GM12878 (cell line): ENCODE data around the gene CFAP58. TPM values are rescaled to one million over a fixed set of nuclear protein-coding genes. Genes with fewer than 3 reads are reported as not detected.

Experiments
- ATAC-seq: fragments of 200-7000 bp; cut with Tn5 transposase; 3 replicates; pipeline ENCODE4 v1.9.1; 2020; ENCODE audit warnings: mild to moderate bottlenecking, moderate library complexity
- BruUV-seq: library from RNA; stranded (reverse); fragments of 400-500 nt; replicated peaks from 2 replicates; lab custom pipeline; 2021; lab: Mats Ljungman, UMichigan
- CTCF ChIA-PET: fragments of 300-600 bp; sonication (Branson Sonifier 250); formaldehyde crosslinking; extraction: SDS; loops from one replicate; lab custom pipeline; 2021; ENCODE audit warnings: inconsistent platforms; lab: Yijun Ruan, JAX
- POLR2A ChIA-PET: fragments of 350-600 bp; formaldehyde crosslinking; extraction: SDS; loops from one replicate; lab custom pipeline; 2021; ENCODE audit warnings: inconsistent platforms; lab: Charles Lee
- RAD21 ChIA-PET: fragments of 300-600 bp; sonication (Branson Sonifier 250); formaldehyde crosslinking; loops from one replicate; lab custom pipeline; 2023; ENCODE audit warnings: antibody characterized with exemption; ENCODE audit not compliant: unreplicated experiment; lab: Charles Lee
- SMC1A ChIA-PET: fragments of 300-600 bp; sonication (Branson Sonifier 250); formaldehyde crosslinking; loops from one replicate; lab custom pipeline; 2023; ENCODE audit not compliant: unreplicated experiment, uncharacterized antibody; lab: Charles Lee
- DNase-seq: peaks from one replicate; pipeline ENCODE4 v3.0.0-alpha.2; 2011; ENCODE audit warnings: low read depth, low spot score
- FAIRE-seq: peaks from 3 replicates; lab custom pipeline; 2011; peaks lifted over from hg19 to GRCh38; lab: Jason Lieb, UNC
- H2AFZ ChIP-seq: 2 replicates; pipeline ENCODE4 v1.6.0; 2011; ENCODE audit warnings: low read depth, low read length, control low read depth; ENCODE audit not compliant: control insufficient read depth
- H3K27ac ChIP-seq: 2 replicates; pipeline ENCODE4 v1.5.1; 2011; ENCODE audit warnings: control low read depth; ENCODE audit not compliant: control insufficient read depth, insufficient read depth
- H3K27me3 ChIP-seq, 2 experiments: replicated peaks in 1 of 2; 2 replicates each; pipeline versions ENCODE4 v1.6.0 to v1.6.1; 2011; ENCODE audit warnings: low read length in 1 of 2; ENCODE audit not compliant: control insufficient read depth in 2 of 2, insufficient read depth in 2 of 2
- H3K36me3 ChIP-seq, 2 experiments: 2 replicates each; pipeline ENCODE4 v1.5.1; 2011; ENCODE audit warnings: low read length in 1 of 2; ENCODE audit not compliant: control insufficient read depth in 2 of 2, insufficient read depth in 2 of 2
- H3K4me1 ChIP-seq: 2 replicates; pipeline ENCODE4 v1.6.1; 2011; ENCODE audit warnings: mild to moderate bottlenecking, low read length, moderate library complexity, mixed read lengths; ENCODE audit not compliant: control insufficient read depth, insufficient read depth
- H3K4me2 ChIP-seq: 2 replicates; pipeline ENCODE4 v1.6.0; 2011; ENCODE audit warnings: control low read depth; ENCODE audit not compliant: control insufficient read depth, insufficient read depth
- H3K4me3 ChIP-seq: fragments of 200-600 bp; sonication (generic); 2 replicates; pipeline ENCODE4 v1.5.1; 2016
- H3K79me2 ChIP-seq: 2 replicates; pipeline ENCODE4 v1.6.0; 2011; ENCODE audit warnings: low read length; ENCODE audit not compliant: control insufficient read depth, insufficient read depth
- H3K9ac ChIP-seq: 2 replicates; pipeline ENCODE4 v1.8.0; 2011; ENCODE audit warnings: low read length, control low read depth, mixed read lengths; ENCODE audit not compliant: control insufficient read depth, insufficient read depth
- H3K9me3 ChIP-seq: replicated peaks from 3 replicates; pipeline ENCODE4 v1.5.1; 2011; ENCODE audit warnings: mild to moderate bottlenecking, low read length; ENCODE audit not compliant: control insufficient read depth, insufficient read depth
- H4K20me1 ChIP-seq: 2 replicates; pipeline ENCODE4 v1.6.0; 2011; ENCODE audit not compliant: control insufficient read depth, insufficient read depth
- BHLHE40 ChIP-seq, 2 experiments: fragments of 450-650 bp in 1 of 2; IDR thresholded peaks; 2 replicates each; pipeline ENCODE4 v1.6.1; 2011 to 2017; ENCODE audit warnings: low read depth in 2 of 2, borderline replicate concordance in 1 of 2, improper control_type of control experiment in 1 of 2, low read length in 1 of 2, mild to moderate bottlenecking in 1 of 2
- CREM ChIP-seq: IDR thresholded peaks from 2 replicates; pipeline ENCODE4 v1.6.1; 2014; ENCODE audit warnings: antibody characterized with exemption, low read depth
- EP300 ChIP-seq, 2 experiments: fragments of 150-350 bp in 1 of 2; IDR thresholded peaks; 2 replicates each; pipeline ENCODE4 v1.6.1; 2011 to 2012; ENCODE audit warnings: low read depth in 2 of 2, low read length in 2 of 2, borderline replicate concordance in 1 of 2, improper control_type of control experiment in 1 of 2, inconsistent platforms in 1 of 2; ENCODE audit not compliant: control insufficient read depth in 1 of 2
- FOXM1 ChIP-seq: IDR thresholded peaks from 2 replicates; pipeline ENCODE4 v1.6.1; 2012; ENCODE audit warnings: low read depth, mild to moderate bottlenecking, inconsistent platforms, low read length, moderate library complexity
- JUNB ChIP-seq: IDR thresholded peaks from 2 replicates; pipeline ENCODE4 v1.6.1; 2016; ENCODE audit warnings: antibody characterized with exemption, mild to moderate bottlenecking
- JUND ChIP-seq: IDR thresholded peaks from 2 replicates; pipeline ENCODE4 v1.6.1; 2012; ENCODE audit warnings: low read depth, mild to moderate bottlenecking, low read length, improper control_type of control experiment, moderate library complexity
- NFYB ChIP-seq: IDR thresholded peaks from 2 replicates; pipeline ENCODE4 v1.6.1; 2011; ENCODE audit warnings: low read depth, mild to moderate bottlenecking, low read length, improper control_type of control experiment, moderate library complexity; ENCODE audit not compliant: insufficient read depth
- PAX5 ChIP-seq: IDR thresholded peaks from 2 replicates; pipeline ENCODE4 v1.6.1; 2011; ENCODE audit warnings: low read depth, low read length, borderline replicate concordance
- POLR2A ChIP-seq: IDR thresholded peaks from 2 replicates; pipeline ENCODE4 v1.6.1; 2011; ENCODE audit warnings: low read depth, mild to moderate bottlenecking, low read length
- SMAD5 ChIP-seq: IDR thresholded peaks from 2 replicates; pipeline ENCODE4 v1.6.1; 2016; ENCODE audit warnings: antibody characterized with exemption, low read depth
- TCF7 ChIP-seq: IDR thresholded peaks from 2 replicates; pipeline ENCODE4 v1.6.1; 2014; ENCODE audit warnings: antibody characterized with exemption, borderline replicate concordance
- ZNF274 ChIP-seq: IDR thresholded peaks from one replicate; pipeline ENCODE4 v1.8.0; 2011; ENCODE audit not compliant: insufficient read length, insufficient read depth
- ZNF622 ChIP-seq: fragments of 450-650 bp; IDR thresholded peaks from 2 replicates; pipeline ENCODE4 v1.6.1; 2017; ENCODE audit warnings: mild to moderate bottlenecking, inconsistent platforms
- ZZZ3 ChIP-seq: IDR thresholded peaks from 2 replicates; pipeline ENCODE4 v1.6.1; 2011; ENCODE audit warnings: low read depth; ENCODE audit not compliant: control insufficient read depth, insufficient read length
- WGBS: methylation state at CpG from one replicate; pipeline ENCODE4 v1.1.6; 2016; ENCODE audit warnings: low lambda C conversion rate; ENCODE audit not compliant: insufficient replicate concordance, insufficient coverage; ENCODE audit errors: missing lambda C conversion rate; 5-methylcytosine and 5-hydroxymethylcytosine counted together
- in situ Hi-C: fragments of 300-500 bp; cut with MboI; formaldehyde crosslinking; loops from 9 replicates; pipeline ENCODE4 v1.14.3; 2018; ENCODE audit warnings: mixed read lengths
- intact Hi-C: fragments of 100-400 bp; cut with micrococcal nuclease; formaldehyde crosslinking; loops from one replicate; pipeline ENCODE4 v1.14.2; 2022; ENCODE audit not compliant: unreplicated experiment
- polyA plus RNA-seq, 11 experiments: library from polyadenylated mRNA; depleted of rRNA in 4 of 11; unstranded in 6 of 11; stranded (reverse) in 5 of 11; fragments of >200 nt; fragmentation: Nextera tagmentation in 4 of 11; fragmentation: Illumina TruSeq in 1 of 11; extraction: Ambion mirVana in 4 of 11; extraction: Trizol in 1 of 11; gene quantifications; 1 replicate in 1 of 11; 2 replicates in 10 of 11; pipeline versions ENCODE4 v1.2.1 to v1.2.3, GENCODE V29; 2011 to 2016; ENCODE audit warnings: inconsistent platforms in 2 of 11, missing spikeins in 2 of 11, low read depth in 1 of 11
- total RNA-seq, 4 experiments: library from RNA; depleted of rRNA in 3 of 4; stranded (reverse); fragments of >200 nt in 3 of 4; fragmentation: Illumina TruSeq in 1 of 4; extraction: Trizol in 1 of 4; gene quantifications; 2 replicates each; pipeline versions ENCODE4 v1.2.1 to v1.2.3, GENCODE V29; 2013 to 2021
- TF ChIP-seq, protein P1 (sequence below): fragments of 150-350 bp; IDR thresholded peaks from 2 replicates; pipeline ENCODE4 v1.6.1; 2014; ENCODE audit warnings: mild to moderate bottlenecking, low read depth, low read length
- TF ChIP-seq, protein P2 (sequence below): IDR thresholded peaks from 2 replicates; pipeline ENCODE4 v1.6.1; 2012; ENCODE audit warnings: low read length, inconsistent platforms

CFAP58 gene
- total and polyA plus RNA-seq, 10 of the 15 experiments (the other 5 are each of a cell fraction or from before 2014, with no cell fraction given) = 0.03 to 0.35 (median 0.21) TPM

DNA sequence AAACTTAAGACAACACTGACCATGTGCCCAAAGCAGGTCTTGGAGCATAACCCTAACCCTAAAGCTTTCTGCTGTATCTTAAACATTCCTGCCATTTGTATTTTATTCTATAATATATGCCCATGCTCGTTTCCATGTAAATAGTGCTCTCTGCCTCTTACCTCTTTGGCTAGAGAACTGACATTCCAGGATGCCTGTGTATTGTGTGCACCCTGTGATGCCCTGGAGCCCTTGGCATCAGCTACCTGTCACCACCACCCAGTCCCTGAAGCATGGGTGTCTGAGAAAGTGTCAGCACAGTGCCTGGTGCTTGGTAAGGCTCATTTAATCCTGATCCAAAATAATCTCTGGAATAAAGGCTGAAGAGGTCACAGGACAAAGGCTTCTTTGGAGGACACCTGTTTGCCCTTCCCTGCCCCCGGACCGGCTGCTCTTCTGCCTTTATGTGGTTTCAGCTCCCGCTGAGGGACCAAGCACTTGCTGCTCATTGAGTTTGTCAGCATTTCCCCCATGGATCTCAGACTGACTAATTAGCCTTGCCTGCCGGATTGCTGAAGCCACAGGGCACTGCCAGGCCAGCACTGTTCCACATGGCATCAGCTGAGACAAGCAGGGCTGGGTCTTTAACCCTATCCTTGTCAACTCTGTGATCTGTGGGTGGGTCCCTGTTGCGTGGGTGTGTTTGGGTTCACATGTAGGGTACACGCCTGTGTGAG lies 148.4 kb downstream of the CFAP58 start:
- in situ Hi-C loops = no loop called here
- ChIA-PET CTCF (no interaction called here), RAD21 (no interaction called here)

DNA sequence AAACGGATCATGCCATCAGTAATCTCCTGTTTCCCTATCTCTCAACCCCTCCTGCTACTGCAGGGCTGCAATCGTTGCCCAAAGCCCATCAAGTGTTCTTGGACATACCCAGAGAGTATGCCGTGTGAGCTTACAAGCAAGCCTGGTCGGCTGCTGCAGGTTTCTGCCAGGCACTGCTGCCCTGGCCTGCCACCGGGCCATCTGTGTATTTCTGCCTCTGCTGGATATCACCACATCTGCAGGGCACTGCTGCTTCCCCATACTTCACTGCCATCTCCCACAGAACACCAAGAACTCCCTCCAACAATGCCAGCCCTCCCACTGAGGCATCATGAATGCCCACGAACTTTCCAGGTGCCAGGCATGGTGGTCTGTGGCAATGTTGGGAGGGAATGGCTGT lies 149.3 kb downstream of the CFAP58 start:
- no peaks in the 10 kb centered on the region for H3K36me3 ChIP-seq
- H4K20me1 ChIP-seq = no peaks in the 10 kb centered on the region
- no peaks in the 10 kb centered on the region for H3K79me2 ChIP-seq
- H3K4me1 ChIP-seq = no peaks in the 10 kb centered on the region
- no peak overlapping the region for H3K4me3 ChIP-seq
- WGBS = 10% methylated on average over 6 of the region's 6 CpGs
- H3K4me2 ChIP-seq = no peak overlapping the region
- H2AFZ ChIP-seq = no peak overlapping the region
- CTCF ChIA-PET = no interaction called here
- H3K9me3 ChIP-seq = no peaks in the 10 kb centered on the region
- SMC1A ChIA-PET = no interaction called here
- DNase-seq (no peak), FAIRE-seq (no peak), ATAC-seq (no peak)
- no peak overlapping the region for H3K9ac ChIP-seq
- no peaks in the 10 kb centered on the region; a peak in 1 of 4 replicates for H3K27me3 ChIP-seq
- no TSS peak for BruUV-seq
- H3K27ac ChIP-seq = no peak overlapping the region
- intact Hi-C loops (no loop called here), in situ Hi-C loops (no loop called here)
- RAD21 ChIA-PET = no interaction called here
- POLR2A ChIA-PET = no interaction called here
- TF ChIP-seq, protein P1, sequence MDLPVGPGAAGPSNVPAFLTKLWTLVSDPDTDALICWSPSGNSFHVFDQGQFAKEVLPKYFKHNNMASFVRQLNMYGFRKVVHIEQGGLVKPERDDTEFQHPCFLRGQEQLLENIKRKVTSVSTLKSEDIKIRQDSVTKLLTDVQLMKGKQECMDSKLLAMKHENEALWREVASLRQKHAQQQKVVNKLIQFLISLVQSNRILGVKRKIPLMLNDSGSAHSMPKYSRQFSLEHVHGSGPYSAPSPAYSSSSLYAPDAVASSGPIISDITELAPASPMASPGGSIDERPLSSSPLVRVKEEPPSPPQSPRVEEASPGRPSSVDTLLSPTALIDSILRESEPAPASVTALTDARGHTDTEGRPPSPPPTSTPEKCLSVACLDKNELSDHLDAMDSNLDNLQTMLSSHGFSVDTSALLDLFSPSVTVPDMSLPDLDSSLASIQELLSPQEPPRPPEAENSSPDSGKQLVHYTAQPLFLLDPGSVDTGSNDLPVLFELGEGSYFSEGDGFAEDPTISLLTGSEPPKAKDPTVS = no peak
- no peak for TF ChIP-seq EP300 (IDR thresholded peaks at IDR 0.05; ENCODE audit: borderline replicate concordance in 1 of 2, control insufficient read depth in 1 of 2, low read depth in 2 of 2, low read length in 2 of 2)
- no peak for TF ChIP-seq NFYB
- no peak for TF ChIP-seq ZNF274
- TF ChIP-seq SMAD5 = no peak
- TF ChIP-seq, protein P2, sequence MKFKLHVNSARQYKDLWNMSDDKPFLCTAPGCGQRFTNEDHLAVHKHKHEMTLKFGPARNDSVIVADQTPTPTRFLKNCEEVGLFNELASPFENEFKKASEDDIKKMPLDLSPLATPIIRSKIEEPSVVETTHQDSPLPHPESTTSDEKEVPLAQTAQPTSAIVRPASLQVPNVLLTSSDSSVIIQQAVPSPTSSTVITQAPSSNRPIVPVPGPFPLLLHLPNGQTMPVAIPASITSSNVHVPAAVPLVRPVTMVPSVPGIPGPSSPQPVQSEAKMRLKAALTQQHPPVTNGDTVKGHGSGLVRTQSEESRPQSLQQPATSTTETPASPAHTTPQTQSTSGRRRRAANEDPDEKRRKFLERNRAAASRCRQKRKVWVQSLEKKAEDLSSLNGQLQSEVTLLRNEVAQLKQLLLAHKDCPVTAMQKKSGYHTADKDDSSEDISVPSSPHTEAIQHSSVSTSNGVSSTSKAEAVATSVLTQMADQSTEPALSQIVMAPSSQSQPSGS = no peak
- TF ChIP-seq ZNF622 = no peak
- no peak for TF ChIP-seq POLR2A
- no peak for TF ChIP-seq BHLHE40 (IDR thresholded peaks at IDR 0.05; ENCODE audit: borderline replicate concordance in 1 of 2, low read depth in 2 of 2, low read length in 1 of 2)
- no peak for TF ChIP-seq JUND
- TF ChIP-seq PAX5 = no peak
- no peak for TF ChIP-seq ZZZ3
- TF ChIP-seq FOXM1 = no peak
- no peak for TF ChIP-seq JUNB

More for the DNA sequence above, 148.4 kb downstream of the CFAP58 start:
- no peak overlapping the region for H2AFZ ChIP-seq
- H3K79me2 ChIP-seq = no peaks in the 10 kb centered on the region
- ATAC-seq = no peak
- WGBS = 3% methylated on average over 7 of the region's 7 CpGs
- no peaks in the 10 kb centered on the region for H4K20me1 ChIP-seq
- BruUV-seq = no TSS peak
- no peaks in the 10 kb centered on the region for H3K36me3 ChIP-seq
- no peak overlapping the region for H3K9ac ChIP-seq
- intact Hi-C loops = no loop called here
- H3K27ac ChIP-seq = no peak overlapping the region
- H3K9me3 ChIP-seq = no peaks in the 10 kb centered on the region
- ChIA-PET POLR2A (no interaction called here), SMC1A (no interaction called here)
- no peak for FAIRE-seq
- H3K4me2 ChIP-seq = no peak overlapping the region
- no peaks in the 10 kb centered on the region; a peak in 1 of 4 replicates for H3K27me3 ChIP-seq
- DNase-seq = no peak
- H3K4me3 ChIP-seq = no peak overlapping the region
- TF ChIP-seq CREM (no peak), TCF7 (no peak)
- no peaks in the 10 kb centered on the region for H3K4me1 ChIP-seq
